Measurements from ENCODE around the gene PGAP3.

The PGAP3 gene

DNA sequence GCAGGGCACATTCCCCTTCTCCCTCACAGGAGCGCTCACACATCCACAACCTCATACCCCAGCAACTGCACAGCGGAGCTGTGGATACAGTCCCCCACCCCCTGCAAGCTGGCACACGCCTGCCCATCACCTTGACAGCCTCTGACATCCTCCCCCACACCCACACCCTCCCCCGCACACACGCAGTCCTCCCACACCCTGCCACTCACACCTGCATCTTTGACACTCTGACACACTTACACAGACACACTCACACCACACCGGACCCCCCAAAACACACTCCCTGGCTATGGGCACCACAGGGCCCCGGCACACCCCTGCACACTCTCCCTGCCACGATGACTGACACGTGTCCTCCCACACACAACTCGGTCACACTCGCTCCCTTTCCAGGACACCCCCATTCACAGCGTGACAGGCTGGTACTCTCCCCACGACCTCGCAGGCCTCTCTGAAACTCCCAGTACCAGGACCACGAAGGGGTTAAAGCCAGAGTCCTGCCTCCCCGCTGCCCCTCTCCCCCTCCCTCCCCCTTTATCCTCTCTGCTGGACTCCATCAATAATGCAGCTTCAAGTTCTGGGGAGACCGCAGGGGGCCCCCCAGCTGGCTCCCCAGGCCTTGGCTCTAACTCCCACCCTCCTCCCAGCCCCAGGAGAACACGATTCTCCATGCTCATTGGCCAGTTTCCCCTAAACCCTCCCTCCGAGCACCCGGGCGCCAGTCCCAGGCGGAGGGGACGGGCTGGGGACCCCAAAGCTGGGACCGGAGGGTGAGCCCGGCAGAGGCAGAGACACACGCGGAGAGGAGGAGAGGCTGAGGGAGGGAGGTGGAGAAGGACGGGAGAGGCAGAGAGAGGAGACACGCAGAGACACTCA, 61.4 kb downstream of the PGAP3 start, which contains the start of gene PPP1R1B:
Gene PPP1R1B, plus strand, starts transcription at position 782 of the 876 bp plus-strand sequence. CDS start 441 bp downstream, outside the sequence.
- no peak for TF ChIP-seq CTCF (conservative IDR thresholded peaks at IDR 0.05; ENCODE audit: low read length)
- no peak within 1 kb of the TSS for H3K4me3 ChIP-seq (ENCODE audit: low read length)
- no peak for DNase-seq (ENCODE audit: low read depth)

DNA sequence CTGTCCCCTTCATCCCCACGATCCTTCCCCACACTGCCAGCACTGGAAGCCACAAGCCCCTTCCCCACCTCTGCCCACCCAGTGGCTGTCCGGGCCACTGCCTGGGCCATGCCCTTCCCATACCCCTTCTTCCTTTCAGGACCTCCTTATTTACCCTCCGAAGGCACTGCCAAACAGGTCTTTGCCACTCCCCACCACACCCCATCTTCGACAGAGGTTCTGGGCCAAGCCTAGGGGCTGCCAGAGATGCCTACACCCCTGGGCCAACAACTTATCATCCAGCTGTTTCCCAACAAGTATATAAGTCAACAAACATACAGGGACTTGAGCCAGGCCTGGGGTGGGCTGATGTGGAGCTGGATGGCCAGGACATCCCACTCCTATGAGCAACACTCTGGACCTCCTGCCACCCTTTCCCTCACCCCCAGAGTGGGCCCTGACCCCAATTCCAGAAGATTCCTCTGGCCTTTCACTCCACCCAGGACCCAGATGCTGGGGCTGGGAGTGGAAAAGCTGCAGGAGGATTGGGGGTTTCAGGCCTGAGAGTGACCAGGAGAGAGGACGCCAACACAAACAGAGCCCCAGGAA, 62.6 kb downstream of the PGAP3 start:
- DNase-seq (ENCODE audit: low read depth): no peak
- no peak for TF ChIP-seq CTCF (conservative IDR thresholded peaks at IDR 0.05; ENCODE audit: low read length)
- H3K4me3 ChIP-seq (ENCODE audit: low read length): no peak overlapping the region

DNA sequence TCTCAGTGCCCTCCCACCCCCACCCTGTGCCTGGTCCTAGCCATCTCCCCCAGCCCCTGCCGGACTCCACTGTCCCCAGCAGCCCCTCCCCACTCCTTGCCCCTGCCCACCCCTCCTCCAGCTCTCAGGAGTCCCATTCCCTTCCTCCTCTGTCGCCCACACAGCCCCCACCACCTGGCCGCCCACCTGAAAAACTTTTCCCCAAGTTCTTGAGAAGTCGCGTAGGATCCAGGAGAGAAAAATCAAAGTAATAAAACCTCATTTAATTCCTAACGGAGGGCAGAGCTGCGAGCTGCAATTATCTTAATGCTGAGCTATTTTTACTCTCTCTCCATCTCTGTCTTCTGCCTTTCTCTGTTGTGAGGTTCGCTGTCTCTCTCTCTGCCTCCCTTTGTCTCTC, 63.5 kb downstream of the PGAP3 start:
- no peak overlapping the region for H3K4me3 ChIP-seq (ENCODE audit: low read length)
- DNase-seq (ENCODE audit: low read depth): no peak
- no peak for TF ChIP-seq CTCF (conservative IDR thresholded peaks at IDR 0.05; ENCODE audit: low read length)

DNA sequence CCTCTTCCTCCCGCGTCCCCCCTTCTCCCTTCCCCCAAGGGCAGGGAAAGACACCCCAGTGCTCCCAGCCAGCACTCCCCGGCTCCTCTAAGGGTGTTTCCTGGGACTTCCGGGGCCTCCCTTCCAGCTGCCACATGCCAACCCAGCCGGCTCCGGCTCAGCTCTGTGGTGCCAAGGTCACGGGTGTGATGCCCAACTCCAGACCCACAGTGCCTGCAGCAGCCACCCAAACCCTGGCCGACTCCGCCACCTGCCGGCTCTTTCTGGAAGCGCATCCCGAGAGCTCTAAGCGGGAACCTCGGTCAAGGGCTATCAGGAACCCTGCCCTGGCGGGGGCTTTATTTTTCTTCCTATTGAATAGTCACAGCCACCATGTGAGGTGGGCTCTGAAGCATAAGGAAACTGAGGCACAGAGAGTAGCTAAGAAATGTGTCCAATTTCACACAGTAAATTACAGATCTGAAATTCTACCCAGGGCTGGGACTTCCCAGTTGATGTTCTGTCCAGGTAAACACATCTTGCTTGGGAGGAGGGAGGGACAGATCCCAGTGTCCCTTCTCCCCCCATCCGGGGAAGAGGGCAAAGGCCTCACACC, 64.4 kb downstream of the PGAP3 start:
- H3K4me3 ChIP-seq (ENCODE audit: low read length): no peak overlapping the region
- TF ChIP-seq CTCF (conservative IDR thresholded peaks at IDR 0.05; ENCODE audit: low read length): peak; percentile 90
- DNase-seq (ENCODE audit: low read depth): peak; percentile 55

GRCh38 chr17:39622380-39623006, 65.4 kb downstream of the PGAP3 start:
- TF ChIP-seq CTCF (conservative IDR thresholded peaks at IDR 0.05; ENCODE audit: low read length): no peak
- no peak overlapping the region; the same call in 1 of the 2 replicates for H3K4me3 ChIP-seq (ENCODE audit: low read length)

DNA sequence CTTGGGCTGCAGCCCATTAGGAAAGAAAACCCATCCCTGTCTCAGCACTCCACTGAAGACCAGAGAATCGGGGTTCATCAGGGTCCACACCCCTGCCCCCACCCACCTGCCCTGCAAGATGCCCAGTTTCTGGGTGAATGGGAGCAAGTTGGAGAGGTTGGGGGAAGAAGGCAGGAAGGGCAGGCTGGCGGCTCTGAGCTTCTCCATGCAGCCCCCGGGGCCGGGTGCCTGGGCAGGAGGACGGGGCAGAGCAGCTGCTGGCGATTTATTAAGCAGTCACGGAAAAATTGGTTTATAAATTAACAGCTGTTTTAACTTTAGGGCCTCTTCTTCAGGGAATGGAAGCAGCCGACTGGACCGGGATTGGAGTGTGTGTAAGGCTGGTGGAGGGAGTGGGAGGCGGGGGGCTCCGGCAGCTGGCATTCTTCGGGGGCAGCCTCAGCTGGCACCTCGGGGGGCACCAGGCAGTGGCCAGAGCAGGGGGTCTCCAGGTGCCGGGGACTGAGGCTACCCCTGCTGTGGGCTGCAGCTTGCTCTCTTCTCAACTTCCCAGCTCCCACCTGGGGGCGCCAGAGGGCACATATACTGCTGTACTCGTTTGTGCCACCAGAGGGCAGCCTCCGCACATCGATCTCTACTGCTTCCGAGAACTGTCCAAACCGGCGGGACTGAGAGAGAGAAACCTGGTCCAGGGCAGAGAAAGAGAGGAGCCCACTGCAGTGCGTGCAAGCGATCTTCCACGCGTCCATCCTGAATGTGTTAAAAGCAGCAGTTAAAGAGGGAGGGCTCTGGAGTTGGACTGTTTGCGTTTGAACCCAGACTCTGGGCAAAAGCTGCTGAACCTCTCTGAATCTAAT, 66.1 kb downstream of the PGAP3 start:
- no peak overlapping the region; the same call in 1 of the 2 replicates for H3K4me3 ChIP-seq (ENCODE audit: low read length)
- TF ChIP-seq CTCF (conservative IDR thresholded peaks at IDR 0.05; ENCODE audit: low read length): peak; percentile 100
- DNase-seq (ENCODE audit: low read depth): peak; percentile 65

More at GRCh38 chr17:39622380-39623006, 65.4 kb downstream of the PGAP3 start:
- DNase-seq (ENCODE audit: low read depth): no peak

Measured in AG10803 (cell line).